Karpas-422 (cell line): ENCODE measurements around the gene CERS2. TPM values are rescaled to one million over a fixed set of nuclear protein-coding genes. Genes with fewer than 3 reads are reported as not detected.
A peak's percentile ranks its signal among the peaks of the same experiment; 100 is the strongest.

Experiments used
- DNase-seq: peaks from one replicate; pipeline ENCODE4 v3.0.0-alpha.2; 2015
- H2AFZ ChIP-seq: fragments of 200-600 bp; sonication (generic); 2 replicates; pipeline ENCODE4 v1.6.1; 2014; ENCODE audit warnings: antibody characterized with exemption, low read length, mixed read lengths
- H3K27ac ChIP-seq: fragments of 200-600 bp; sonication (generic); 2 replicates; pipeline ENCODE4 v1.5.1; 2014; ENCODE audit warnings: mild to moderate bottlenecking, low read length, moderate library complexity
- H3K27me3 ChIP-seq: fragments of 200-600 bp; sonication (generic); 2 replicates; pipeline ENCODE4 v1.6.1; 2014; ENCODE audit warnings: low read length, mixed read lengths
- H3K36me3 ChIP-seq: fragments of 200-600 bp; sonication (generic); 2 replicates; pipeline ENCODE4 v1.6.1; 2014; ENCODE audit warnings: low read length, mixed read lengths; ENCODE audit not compliant: insufficient read depth
- H3K4me1 ChIP-seq: fragments of 200-600 bp; sonication (generic); 2 replicates; pipeline ENCODE4 v1.6.1; 2014; ENCODE audit warnings: mild to moderate bottlenecking, low read length, mixed read lengths
- H3K4me2 ChIP-seq: fragments of 200-600 bp; sonication (generic); 2 replicates; pipeline ENCODE4 v1.6.1; 2014; ENCODE audit warnings: low read length, low read depth, mild to moderate bottlenecking; ENCODE audit not compliant: poor library complexity, severe bottlenecking
- H3K4me3 ChIP-seq: fragments of 200-600 bp; sonication (generic); 2 replicates; pipeline ENCODE4 v1.5.1; 2014; ENCODE audit warnings: mild to moderate bottlenecking, antibody characterized with exemption, low read length, mixed read lengths
- H3K79me2 ChIP-seq: fragments of 200-600 bp; sonication (generic); 2 replicates; pipeline ENCODE4 v1.6.1; 2014; ENCODE audit warnings: mild to moderate bottlenecking, low read length, mixed read lengths
- H3K9ac ChIP-seq: fragments of 200-600 bp; sonication (generic); 2 replicates; pipeline ENCODE4 v1.6.0; 2014; ENCODE audit warnings: low read length
- H3K9me2 ChIP-seq: fragments of 200-600 bp; sonication (generic), shearing (Covaris generic); replicated peaks from 2 replicates; pipeline ENCODE4 v1.6.0; 2014; ENCODE audit warnings: mild to moderate bottlenecking, low read length, moderate library complexity; ENCODE audit not compliant: insufficient read depth
- H3K9me3 ChIP-seq: fragments of 300-700, 200-600 bp; sonication (generic); 2 replicates; pipeline ENCODE4 v1.6.1; 2014; ENCODE audit warnings: low read length, mixed read lengths
- H4K20me1 ChIP-seq: fragments of 200-600 bp; sonication (generic); 2 replicates; pipeline ENCODE4 v1.6.1; 2014; ENCODE audit warnings: mild to moderate bottlenecking, antibody characterized with exemption, low read length, low read depth; ENCODE audit not compliant: insufficient read depth
- total RNA-seq: library from RNA; depleted of rRNA; stranded (reverse); fragments of >200 nt; shearing (Covaris generic); gene quantifications from 2 replicates; pipeline ENCODE4 v1.2.3, GENCODE V29; 2014; ENCODE audit warnings: low replicate concordance; rRNA removed

The CERS2 gene
- 91.6 and 140 TPM in 2 replicates for total RNA-seq

DNA sequence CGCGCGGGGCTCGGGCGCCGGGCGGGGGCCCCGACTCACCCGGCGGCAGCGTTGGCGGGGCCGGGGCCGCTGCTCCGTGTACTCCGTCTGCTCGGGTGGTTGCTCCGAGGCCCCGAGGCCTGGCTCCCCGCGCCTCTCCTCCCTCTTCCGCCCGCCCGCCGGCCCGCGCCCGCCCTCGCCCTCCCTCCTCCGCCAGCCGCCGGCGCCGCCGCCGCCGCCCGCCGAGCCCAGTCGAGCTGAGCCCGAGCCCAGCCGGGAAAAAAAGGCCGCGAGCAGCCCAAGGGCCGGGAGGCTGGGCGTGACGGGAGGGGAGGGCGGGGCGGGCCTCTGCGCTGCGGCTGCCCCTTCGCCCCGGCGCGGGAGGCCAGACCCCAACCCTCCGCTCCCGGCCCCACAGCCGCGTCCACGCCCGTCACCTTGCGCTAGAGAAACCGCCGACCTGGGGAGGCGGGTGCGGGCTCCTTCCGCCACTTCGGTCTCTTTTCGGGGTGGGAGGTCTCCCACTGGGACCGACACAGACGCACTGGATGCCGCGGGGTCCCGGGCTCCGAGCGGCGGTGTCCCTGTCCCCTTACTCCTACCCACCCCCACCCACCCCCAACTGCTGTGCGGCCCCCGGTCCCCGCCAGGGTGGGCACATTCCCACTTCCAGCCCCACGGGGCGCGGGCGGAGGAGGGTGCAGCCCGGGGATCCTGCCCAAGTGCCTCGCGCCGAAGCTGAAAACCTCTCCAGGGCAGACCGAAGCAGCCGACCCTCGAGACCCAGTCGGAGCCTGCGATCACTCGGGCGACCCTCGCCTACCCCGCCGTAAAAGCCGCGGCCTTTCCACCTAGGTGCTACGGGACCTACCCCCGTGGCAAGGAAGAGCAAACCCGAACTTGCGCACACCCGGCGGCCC, at the start of gene CERS2:
CERS2 (minus strand) TSS at position 256 of the 899 bp plus-strand sequence. CDS start 5,745 bp downstream, outside the sequence.
- Histone ChIP-seq H3K36me3 (peaks cover 5% of the 10 kb centered on the region; the same call in 1 of the 2 replicates), H3K9me3 (no peaks in the 10 kb centered on the region), H3K79me2 (peaks cover 43% of the 10 kb centered on the region), H3K9ac (peak within 1 kb of the TSS; percentile 82), H3K4me3 (peak within 1 kb of the TSS; percentile 74), H4K20me1 (peaks cover 23% of the 10 kb centered on the region), H3K27ac (peak within 1 kb of the TSS; percentile 80), H3K27me3 (no peaks in the 10 kb centered on the region), H3K9me2 (no peaks in the 10 kb centered on the region), H2AFZ (no peak within 1 kb of the TSS; the same call in 1 of the 2 replicates), H3K4me1 (peaks cover 56% of the 10 kb centered on the region), H3K4me2 (peak within 1 kb of the TSS; percentile 85)
- DNase-seq = peak; percentile 89

GRCh38 chr1:151013518-151013917, 38.9 kb upstream of the CERS2 start:
- Histone ChIP-seq H3K9ac (no peak overlapping the region), H3K4me3 (no peak overlapping the region), H3K4me1 (peaks cover 23% of the 10 kb centered on the region), H3K36me3 (no peaks in the 10 kb centered on the region), H3K27ac (no peak overlapping the region), H2AFZ (no peak overlapping the region), H4K20me1 (no peaks in the 10 kb centered on the region), H3K79me2 (peaks cover 63% of the 10 kb centered on the region), H3K9me3 (no peaks in the 10 kb centered on the region), H3K27me3 (no peaks in the 10 kb centered on the region), H3K9me2 (no peaks in the 10 kb centered on the region), H3K4me2 (no peak overlapping the region)
- DNase-seq = no peak

GRCh38 chr1:151012684-151013471, 38.2 kb upstream of the CERS2 start:
- Histone ChIP-seq H3K4me1 (peaks cover 25% of the 10 kb centered on the region), H2AFZ (no peak overlapping the region), H3K9ac (no peak overlapping the region), H3K79me2 (peaks cover 65% of the 10 kb centered on the region), H3K27ac (no peak overlapping the region), H3K36me3 (no peaks in the 10 kb centered on the region), H3K9me3 (no peaks in the 10 kb centered on the region), H3K9me2 (no peaks in the 10 kb centered on the region), H3K27me3 (no peaks in the 10 kb centered on the region), H3K4me3 (no peak overlapping the region), H3K4me2 (no peak overlapping the region), H4K20me1 (no peaks in the 10 kb centered on the region)
- DNase-seq = no peak

DNA sequence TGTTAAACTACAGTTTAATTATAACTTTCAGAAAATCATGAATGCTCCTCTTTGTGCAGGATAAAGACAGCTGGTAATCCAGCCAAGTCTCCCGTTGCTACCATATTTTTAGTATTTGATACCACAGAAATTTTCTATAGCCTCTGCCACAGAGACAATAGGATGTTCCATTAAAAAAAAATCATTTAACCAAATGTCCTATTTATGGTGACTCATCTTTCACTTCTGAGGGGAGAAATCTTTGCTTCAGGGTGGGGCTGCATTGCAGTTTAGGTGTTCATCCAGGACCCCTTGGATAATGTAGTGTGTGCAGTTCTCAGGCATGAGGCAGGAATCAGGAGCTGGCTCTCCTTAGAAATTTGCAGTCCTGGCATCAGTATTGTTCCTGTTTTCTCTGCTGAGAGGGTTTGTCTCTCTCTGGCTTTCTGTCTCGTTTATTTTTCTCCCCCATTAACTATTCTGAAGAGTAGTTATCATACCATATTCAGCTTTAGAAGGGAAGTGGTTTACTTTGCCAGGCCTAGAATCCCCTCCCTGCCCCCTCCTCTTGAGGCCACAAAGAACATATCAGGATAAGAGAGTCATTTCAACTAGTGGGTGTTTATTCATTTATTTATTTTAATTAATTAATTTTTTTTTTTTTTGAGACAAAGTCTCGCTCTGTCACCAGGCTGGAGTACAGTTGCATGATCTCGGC, 36.7 kb upstream of the CERS2 start:
- Histone ChIP-seq H4K20me1 (no peaks in the 10 kb centered on the region), H3K4me2 (no peak overlapping the region), H3K9me3 (no peaks in the 10 kb centered on the region), H3K27ac (no peak overlapping the region), H3K36me3 (no peaks in the 10 kb centered on the region), H2AFZ (no peak overlapping the region), H3K27me3 (no peaks in the 10 kb centered on the region), H3K4me3 (no peak overlapping the region), H3K4me1 (peaks cover 37% of the 10 kb centered on the region), H3K9ac (no peak overlapping the region), H3K79me2 (peaks cover 65% of the 10 kb centered on the region), H3K9me2 (no peaks in the 10 kb centered on the region)
- DNase-seq = no peak

DNA sequence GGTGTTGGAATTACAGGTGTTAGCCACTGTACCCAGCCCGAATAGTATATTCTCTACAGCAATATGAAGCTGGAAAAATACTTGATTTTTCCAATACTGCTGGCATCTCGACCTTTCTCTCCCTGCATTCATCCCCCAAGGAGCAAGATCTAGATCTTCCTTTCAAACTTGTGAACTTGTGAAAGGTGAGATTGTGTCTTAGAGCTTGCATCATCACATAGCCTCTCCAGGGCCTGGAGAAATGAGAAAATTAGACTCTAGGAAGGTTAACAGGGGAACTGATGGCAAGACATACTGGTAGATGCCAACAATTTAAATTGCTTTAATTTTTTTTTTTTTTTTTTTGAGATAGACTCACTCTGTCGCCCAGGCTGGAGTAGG, 35.7 kb upstream of the CERS2 start:
- Histone ChIP-seq H2AFZ (no peak overlapping the region), H3K27ac (no peak overlapping the region), H3K9ac (no peak overlapping the region), H3K36me3 (no peaks in the 10 kb centered on the region), H3K9me3 (no peaks in the 10 kb centered on the region), H3K4me1 (peaks cover 46% of the 10 kb centered on the region), H3K79me2 (peaks cover 63% of the 10 kb centered on the region), H3K27me3 (no peaks in the 10 kb centered on the region), H4K20me1 (no peaks in the 10 kb centered on the region), H3K9me2 (no peaks in the 10 kb centered on the region), H3K4me3 (no peak overlapping the region), H3K4me2 (peak overlapping the region; percentile 89)
- DNase-seq = no peak

- Histone ChIP-seq H3K4me2 (peak overlapping the region; percentile 89), H3K36me3 (no peaks in the 10 kb centered on the region), H3K9ac (peak overlapping the region; percentile 95), H3K4me1 (peaks cover 50% of the 10 kb centered on the region), H3K79me2 (peaks cover 64% of the 10 kb centered on the region), H3K4me3 (peak overlapping the region; percentile 91), H3K9me2 (no peaks in the 10 kb centered on the region), H4K20me1 (no peaks in the 10 kb centered on the region), H3K9me3 (no peaks in the 10 kb centered on the region), H3K27ac (0 out of 2 replicates have a peak overlapping the region, but pooled peaks have one; percentile 5), H2AFZ (no peak overlapping the region), H3K27me3 (no peaks in the 10 kb centered on the region)
- no peak for DNase-seq
These were observed 35.2 kb upstream of the CERS2 start for GRCh38 chr1:151009674-151010345.

- Histone ChIP-seq H3K9ac (peak overlapping the region; percentile 95), H3K4me3 (peak overlapping the region; percentile 91), H3K27ac (0 out of 2 replicates have a peak overlapping the region, but pooled peaks have one; percentile 5), H3K9me3 (no peaks in the 10 kb centered on the region), H3K4me1 (peaks cover 54% of the 10 kb centered on the region), H3K27me3 (no peaks in the 10 kb centered on the region), H3K36me3 (no peaks in the 10 kb centered on the region), H3K9me2 (no peaks in the 10 kb centered on the region), H4K20me1 (no peaks in the 10 kb centered on the region), H2AFZ (peak overlapping the region; percentile 84; the same call in 1 of the 2 replicates), H3K4me2 (peak overlapping the region; percentile 89), H3K79me2 (peaks cover 59% of the 10 kb centered on the region)
- DNase-seq = no peak
These were observed 34.6 kb upstream of the CERS2 start for GRCh38 chr1:151009206-151009587.
